HEK293 (cell line): Measurements from ENCODE around the gene ATP6V0A4.

Source experiments
- ZNF707 ChIP-seq: fragments of 450-650 bp; formaldehyde crosslinking; IDR thresholded peaks from 2 replicates; pipeline ENCODE4 v1.5.1; 2016; ENCODE audit warnings: missing biosample characterization, missing genetic modification characterization
- TF ChIP-seq, protein P1 (sequence below): fragments of 450-650 bp; IDR thresholded peaks from 2 replicates; pipeline ENCODE4 v1.5.1; 2018; ENCODE audit warnings: missing biosample characterization, missing genetic modification characterization
- TF ChIP-seq, protein P2 (sequence below): fragments of 450-650 bp; formaldehyde crosslinking; IDR thresholded peaks from 2 replicates; pipeline ENCODE4 v1.5.1; 2016; ENCODE audit warnings: missing biosample characterization, missing genetic modification characterization
- TF ChIP-seq, protein P3 (sequence below): fragments of 450-650 bp; formaldehyde crosslinking; IDR thresholded peaks from 2 replicates; pipeline ENCODE4 v1.5.1; 2016; ENCODE audit warnings: missing biosample characterization, missing genetic modification characterization
- TF ChIP-seq, protein P4 (sequence below): fragments of 450-650 bp; formaldehyde crosslinking; IDR thresholded peaks from 2 replicates; pipeline ENCODE4 v1.5.1; 2016; ENCODE audit warnings: missing biosample characterization, missing genetic modification characterization

DNA sequence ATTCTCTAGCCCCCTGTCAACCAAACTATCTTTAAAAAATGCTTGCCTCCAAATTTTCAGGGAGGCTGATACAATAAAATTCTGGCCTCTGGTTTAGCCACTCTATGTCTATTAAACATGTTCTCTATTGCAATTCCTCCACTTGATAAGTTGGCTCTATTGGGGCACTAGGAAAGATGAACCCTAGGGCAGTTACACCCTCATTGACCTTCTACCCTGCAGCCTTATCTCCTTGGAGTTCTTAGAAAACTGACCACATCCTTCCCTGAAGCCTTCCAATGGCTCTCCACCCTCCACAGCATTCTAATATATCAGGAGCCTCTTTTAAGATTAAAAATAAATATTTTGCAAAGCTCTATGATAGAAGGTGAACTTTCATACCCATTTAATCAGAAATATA, 127.4 kb downstream of the ATP6V0A4 start:
- no peak for TF ChIP-seq ZNF707 (tag by site-specific recombination)
- TF ChIP-seq, protein P1, sequence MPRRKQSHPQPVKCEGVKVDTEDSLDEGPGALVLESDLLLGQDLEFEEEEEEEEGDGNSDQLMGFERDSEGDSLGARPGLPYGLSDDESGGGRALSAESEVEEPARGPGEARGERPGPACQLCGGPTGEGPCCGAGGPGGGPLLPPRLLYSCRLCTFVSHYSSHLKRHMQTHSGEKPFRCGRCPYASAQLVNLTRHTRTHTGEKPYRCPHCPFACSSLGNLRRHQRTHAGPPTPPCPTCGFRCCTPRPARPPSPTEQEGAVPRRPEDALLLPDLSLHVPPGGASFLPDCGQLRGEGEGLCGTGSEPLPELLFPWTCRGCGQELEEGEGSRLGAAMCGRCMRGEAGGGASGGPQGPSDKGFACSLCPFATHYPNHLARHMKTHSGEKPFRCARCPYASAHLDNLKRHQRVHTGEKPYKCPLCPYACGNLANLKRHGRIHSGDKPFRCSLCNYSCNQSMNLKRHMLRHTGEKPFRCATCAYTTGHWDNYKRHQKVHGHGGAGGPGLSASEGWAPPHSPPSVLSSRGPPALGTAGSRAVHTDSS (tag by site-specific recombination), result no peak
- TF ChIP-seq, protein P2, sequence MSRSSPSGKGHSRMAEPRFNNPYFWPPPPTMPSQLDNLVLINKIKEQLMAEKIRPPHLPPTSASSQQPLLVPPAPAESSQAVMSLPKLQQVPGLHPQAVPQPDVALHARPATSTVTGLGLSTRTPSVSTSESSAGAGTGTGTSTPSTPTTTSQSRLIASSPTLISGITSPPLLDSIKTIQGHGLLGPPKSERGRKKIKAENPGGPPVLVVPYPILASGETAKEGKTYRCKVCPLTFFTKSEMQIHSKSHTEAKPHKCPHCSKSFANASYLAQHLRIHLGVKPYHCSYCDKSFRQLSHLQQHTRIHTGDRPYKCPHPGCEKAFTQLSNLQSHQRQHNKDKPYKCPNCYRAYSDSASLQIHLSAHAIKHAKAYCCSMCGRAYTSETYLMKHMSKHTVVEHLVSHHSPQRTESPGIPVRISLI, result no peak
- TF ChIP-seq, protein P3, sequence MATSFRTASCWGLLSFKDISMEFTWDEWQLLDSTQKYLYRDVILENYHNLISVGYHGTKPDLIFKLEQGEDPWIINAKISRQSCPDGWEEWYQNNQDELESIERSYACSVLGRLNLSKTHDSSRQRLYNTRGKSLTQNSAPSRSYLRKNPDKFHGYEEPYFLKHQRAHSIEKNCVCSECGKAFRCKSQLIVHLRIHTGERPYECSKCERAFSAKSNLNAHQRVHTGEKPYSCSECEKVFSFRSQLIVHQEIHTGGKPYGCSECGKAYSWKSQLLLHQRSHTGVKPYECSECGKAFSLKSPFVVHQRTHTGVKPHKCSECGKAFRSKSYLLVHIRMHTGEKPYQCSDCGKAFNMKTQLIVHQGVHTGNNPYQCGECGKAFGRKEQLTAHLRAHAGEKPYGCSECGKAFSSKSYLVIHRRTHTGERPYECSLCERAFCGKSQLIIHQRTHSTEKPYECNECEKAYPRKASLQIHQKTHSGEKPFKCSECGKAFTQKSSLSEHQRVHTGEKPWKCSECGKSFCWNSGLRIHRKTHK (tag by site-specific recombination), result no peak
- TF ChIP-seq, protein P4, sequence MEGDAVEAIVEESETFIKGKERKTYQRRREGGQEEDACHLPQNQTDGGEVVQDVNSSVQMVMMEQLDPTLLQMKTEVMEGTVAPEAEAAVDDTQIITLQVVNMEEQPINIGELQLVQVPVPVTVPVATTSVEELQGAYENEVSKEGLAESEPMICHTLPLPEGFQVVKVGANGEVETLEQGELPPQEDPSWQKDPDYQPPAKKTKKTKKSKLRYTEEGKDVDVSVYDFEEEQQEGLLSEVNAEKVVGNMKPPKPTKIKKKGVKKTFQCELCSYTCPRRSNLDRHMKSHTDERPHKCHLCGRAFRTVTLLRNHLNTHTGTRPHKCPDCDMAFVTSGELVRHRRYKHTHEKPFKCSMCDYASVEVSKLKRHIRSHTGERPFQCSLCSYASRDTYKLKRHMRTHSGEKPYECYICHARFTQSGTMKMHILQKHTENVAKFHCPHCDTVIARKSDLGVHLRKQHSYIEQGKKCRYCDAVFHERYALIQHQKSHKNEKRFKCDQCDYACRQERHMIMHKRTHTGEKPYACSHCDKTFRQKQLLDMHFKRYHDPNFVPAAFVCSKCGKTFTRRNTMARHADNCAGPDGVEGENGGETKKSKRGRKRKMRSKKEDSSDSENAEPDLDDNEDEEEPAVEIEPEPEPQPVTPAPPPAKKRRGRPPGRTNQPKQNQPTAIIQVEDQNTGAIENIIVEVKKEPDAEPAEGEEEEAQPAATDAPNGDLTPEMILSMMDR (tag by site-specific recombination), result no peak
